ENCODE data around the gene ACAP2.
A peak's percentile ranks its signal among the peaks of the same experiment; 100 is the strongest.
"Not testable (repeated sequence)": the region's sequence is repeated elsewhere in the genome, so short reads cannot be mapped to it uniquely, and the experiment has no call there.

The ACAP2 gene

GRCh38 chr3:195443391-195443989 is 670 bp upstream of the ACAP2 start:
- DNase-seq (ENCODE audit: low read depth), result no peak

GRCh38 chr3:195441992-195442572 is 738 bp downstream of the ACAP2 start:
- DNase-seq (ENCODE audit: low read depth), result peak; percentile 20

DNA sequence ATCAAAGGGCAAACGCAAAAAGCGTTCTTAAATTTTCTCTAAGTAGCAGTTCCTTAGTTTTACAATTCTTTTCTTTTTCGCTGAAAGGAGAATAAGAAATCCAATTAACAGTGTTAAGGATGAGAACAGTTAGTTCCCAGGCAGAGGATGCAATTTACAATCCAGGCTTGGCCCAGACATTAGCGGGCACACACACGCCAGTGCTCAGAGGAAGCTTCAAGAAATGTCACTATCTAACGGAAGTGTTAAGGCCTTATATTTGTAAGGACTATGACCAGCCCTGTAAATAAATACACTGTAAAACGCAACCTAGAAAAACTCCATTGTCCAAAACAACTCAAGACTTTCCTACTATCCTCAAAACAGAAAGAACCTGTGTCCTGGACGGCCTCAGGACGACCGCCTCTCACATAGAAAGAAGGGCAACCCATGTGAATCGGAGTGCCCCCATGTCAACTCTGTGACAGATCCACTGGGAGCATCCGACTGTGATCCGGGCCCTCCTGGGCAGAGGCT is 1.3 kb downstream of the ACAP2 start:
- no peak for DNase-seq (ENCODE audit: low read depth)

DNA sequence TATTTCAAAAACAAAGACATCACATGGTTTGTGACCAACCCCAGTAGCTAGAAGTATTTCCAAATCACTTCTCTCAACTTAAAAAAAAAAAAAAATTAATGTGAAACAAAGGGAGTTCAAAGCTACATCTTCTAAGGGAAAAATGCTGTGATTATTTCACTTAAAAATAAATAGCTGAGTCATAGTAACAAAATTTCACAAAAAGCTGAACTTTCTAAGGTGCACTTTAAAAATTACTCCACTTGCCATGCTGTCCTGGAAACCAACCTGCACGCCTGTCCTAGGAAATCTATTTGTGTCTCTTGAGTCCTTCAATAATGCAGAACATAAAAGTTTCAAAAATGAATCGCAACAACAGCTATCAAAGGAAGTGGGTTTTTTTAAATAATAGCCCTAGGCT is 1.8 kb downstream of the ACAP2 start:
- DNase-seq (ENCODE audit: low read depth), result no peak

DNA sequence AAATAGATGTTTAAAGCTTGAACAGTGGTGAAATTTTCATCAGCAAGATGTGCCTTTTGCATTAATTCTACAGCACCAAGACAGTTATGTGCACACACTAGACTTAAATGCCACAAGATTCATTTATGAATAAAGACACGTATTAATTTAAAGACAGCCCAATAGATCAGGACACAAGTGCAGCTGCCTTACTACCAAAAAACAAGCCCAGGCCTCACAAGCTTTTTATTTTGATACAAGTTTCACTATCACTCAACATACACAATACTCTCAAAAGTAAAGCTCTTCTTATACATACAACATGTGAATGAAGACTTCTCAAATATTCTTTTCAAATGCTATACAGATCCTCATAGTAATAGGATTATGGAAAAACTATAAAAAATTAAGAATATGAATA is 2.4 kb downstream of the ACAP2 start:
- DNase-seq (ENCODE audit: low read depth), result no peak

GRCh38 chr3:195438371-195438770 is 4.4 kb downstream of the ACAP2 start:
- no peak for DNase-seq (ENCODE audit: low read depth)

DNA sequence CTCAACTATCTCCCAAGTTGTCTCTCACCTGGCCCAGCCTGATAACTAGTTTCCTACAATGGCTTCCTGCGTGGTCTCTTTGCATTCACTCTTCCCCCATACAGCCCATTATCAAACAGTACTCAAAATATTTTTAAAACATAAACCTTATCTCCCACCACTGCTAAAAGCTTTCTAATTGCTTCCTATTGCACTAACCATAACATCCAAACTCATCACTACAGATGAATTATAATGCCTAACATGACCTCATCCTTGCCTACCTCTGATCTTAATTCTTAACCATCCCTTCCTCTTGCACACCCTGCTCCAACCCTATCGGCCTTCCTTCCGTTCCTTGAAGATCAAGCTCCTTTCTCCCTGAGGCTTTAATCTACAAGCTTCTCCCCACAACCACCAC is 17.0 kb downstream of the ACAP2 start:
- no peak for DNase-seq (ENCODE audit: low read depth)

DNA sequence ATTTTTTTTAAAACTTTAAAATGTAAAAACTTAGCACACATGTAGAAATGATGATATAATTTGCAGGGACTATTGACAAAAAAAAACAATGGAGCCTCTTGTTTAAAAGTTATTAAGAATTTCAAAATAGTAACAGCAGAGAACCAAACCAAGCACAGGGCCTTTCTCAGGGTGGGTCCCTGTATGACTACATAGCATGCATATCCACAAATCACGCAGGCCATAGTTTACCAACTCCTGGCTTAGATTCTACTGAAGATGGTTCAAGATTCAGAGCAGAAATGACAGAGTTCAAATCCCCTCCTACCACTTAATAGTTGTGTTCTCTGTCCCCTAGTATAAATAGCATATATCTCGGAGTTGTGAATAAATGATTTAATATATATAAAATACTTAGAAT is 19.0 kb downstream of the ACAP2 start:
- no peak for DNase-seq (ENCODE audit: low read depth)

- DNase-seq (ENCODE audit: low read depth), result no peak
These were observed 21.4 kb downstream of the ACAP2 start for GRCh38 chr3:195421400-195421799.

GRCh38 chr3:195416795-195417194 is 26.0 kb downstream of the ACAP2 start:
- DNase-seq (ENCODE audit: low read depth), result no peak

GRCh38 chr3:195411836-195412235 is 31.0 kb downstream of the ACAP2 start:
- no peak for DNase-seq (ENCODE audit: low read depth)

DNA sequence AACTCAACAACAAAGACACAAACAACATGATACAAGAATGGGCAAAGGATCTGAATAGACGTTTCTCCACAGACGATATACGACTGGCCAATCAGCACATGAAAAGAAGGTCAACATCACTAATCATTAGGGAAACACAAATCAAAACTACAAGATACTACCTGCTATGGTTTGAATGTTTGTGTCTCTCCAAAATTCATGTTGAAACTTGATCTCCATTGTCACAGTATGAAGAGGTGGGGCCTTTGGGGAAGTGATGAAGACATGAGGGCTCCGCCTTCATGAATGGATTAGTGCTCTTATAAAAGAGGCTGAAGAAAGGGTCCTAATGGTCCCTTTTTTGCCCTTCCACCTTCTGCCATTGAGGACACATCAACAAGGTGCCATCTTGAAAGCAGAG is 32.3 kb downstream of the ACAP2 start:
- no peak for DNase-seq (ENCODE audit: low read depth)

GRCh38 chr3:195407531-195408409 is 35.0 kb downstream of the ACAP2 start:
- no peak for DNase-seq (ENCODE audit: low read depth)

DNA sequence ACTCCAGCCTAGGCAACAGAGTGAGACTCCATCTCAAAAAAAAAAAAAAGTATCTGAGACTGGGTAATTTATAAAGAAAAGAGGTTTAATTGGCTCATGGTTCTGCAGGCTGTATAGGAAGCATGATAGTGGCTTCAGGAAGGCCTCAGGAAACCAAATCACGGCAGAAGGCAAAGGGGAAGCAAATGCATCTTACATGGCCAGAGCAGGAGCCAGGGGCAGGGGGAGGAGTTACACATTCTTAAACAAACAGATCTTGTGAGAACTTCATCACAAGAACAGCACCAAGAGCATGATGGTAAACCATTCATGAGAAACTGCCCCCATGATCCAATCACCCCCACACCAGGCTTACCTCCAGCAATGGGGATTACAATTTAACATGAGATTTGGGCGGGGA is 37.2 kb downstream of the ACAP2 start:
- DNase-seq (ENCODE audit: low read depth), result no peak

DNA sequence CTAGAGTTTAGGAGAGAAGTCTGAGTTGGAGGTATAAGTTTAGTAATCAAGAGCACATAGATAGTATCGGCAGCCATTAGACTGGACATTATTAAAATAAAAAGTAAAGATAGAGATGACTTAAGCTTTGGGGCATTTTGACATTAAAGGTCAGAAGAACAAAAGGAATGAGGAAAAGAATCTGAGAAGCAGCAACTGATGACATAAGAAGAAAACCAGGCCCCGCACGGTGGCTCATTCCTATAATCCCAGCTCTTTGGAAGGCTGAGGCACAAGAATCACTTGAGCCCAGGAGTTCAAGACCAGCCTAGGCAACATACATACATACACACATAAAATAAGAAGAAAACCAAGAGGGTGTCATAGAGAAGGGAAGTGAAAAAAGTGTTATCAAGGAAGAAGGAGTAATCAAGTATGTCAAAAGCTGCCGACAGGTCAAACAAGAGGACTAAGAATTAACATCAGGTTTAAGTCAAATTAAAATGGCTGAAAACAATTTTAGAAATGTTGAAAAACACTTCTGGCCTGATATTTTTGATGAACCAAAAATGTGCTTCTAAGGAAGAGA is 38.9 kb downstream of the ACAP2 start:
- no peak for DNase-seq (ENCODE audit: low read depth)

GRCh38 chr3:195403244-195403643 is 39.6 kb downstream of the ACAP2 start:
- DNase-seq (ENCODE audit: low read depth), result no peak

DNA sequence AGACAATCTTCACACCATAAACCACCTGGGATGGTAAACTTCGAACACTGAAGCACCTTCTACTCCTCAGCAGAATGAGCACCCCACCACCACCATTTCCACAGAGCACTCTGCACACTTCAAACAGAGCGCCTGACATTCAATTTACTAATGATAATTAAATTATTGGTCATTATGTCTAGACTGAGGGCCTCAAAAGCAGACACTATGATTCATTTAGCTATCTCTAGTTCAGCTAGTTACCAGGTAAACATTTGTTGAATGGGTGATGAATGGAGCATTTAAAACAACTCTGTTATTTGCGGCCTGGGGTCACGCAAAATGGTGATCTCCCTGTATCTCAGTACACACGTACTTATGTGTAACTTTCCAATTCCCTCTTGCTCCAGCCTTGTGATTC is 40.9 kb downstream of the ACAP2 start:
- DNase-seq (ENCODE audit: low read depth), result no peak

DNA sequence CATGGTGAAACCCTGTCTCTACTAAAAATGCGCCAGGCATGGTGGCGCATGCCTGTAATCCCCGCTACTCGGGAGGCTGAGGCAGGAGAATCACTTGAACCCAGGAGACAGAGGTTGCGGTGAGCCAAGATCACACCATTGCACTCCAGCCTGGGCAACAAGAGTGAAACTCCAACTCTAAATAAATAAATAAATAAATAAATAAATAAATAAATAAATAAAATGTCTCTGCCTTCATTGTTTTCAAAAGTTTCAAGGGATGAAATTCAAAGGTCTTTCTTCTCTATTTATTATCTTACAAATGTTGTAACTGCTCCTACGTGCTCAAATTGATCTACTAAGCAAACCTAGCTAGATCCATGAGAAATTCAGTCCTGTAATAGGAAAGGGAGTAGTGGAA is 44.4 kb downstream of the ACAP2 start:
- not testable (repeated sequence) for DNase-seq (ENCODE audit: low read depth)

DNA sequence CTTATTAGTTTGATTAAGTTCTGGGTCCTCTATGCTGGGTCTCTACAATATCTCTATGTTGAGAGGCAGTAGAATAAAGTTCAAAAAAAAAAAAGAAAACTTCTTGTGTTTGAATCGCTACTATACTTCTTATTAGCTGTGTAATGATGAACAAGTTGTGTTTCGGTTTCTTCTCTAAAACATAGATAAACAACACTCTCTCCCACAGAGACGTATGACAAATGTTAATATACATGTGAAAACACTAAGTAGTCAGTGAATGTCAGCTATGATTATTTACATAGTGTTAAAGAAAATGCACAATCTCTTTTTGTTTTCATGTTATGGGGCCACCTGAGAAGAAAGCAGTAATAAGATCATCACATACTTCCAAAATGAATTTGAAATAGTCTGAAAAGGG is 45.3 kb downstream of the ACAP2 start:
- no peak for DNase-seq (ENCODE audit: low read depth)

DNA sequence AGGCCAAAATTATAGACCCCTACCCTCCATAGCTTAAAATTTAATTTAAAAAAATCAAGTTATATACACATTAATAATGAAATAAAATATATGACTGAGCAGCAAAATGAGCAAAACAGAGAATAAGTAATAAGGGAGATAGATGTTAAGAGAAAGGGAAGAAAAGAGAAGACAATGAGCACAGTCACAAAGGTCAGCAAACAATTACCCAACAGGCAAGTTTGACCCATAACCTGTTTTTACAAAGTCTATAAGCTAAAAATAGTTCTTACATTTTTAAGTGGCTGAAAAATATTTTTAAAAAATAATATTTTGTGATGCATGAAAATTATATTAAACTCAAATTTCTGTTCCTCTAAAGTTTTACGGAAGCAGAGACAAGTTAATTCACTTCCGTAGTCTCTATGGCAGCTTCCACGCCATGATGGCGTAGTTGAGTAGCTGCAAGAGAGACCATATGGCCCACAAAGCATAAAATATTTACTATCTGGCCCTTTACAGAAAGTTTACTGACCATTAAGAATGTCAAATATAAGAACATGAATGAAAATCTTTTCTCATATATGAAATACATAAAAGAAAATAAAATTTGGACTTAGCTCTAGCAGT is 47.5 kb downstream of the ACAP2 start:
- no peak for DNase-seq (ENCODE audit: low read depth)

GRCh38 chr3:195394700-195395099 is 48.1 kb downstream of the ACAP2 start:
- DNase-seq (ENCODE audit: low read depth), result no peak

DNA sequence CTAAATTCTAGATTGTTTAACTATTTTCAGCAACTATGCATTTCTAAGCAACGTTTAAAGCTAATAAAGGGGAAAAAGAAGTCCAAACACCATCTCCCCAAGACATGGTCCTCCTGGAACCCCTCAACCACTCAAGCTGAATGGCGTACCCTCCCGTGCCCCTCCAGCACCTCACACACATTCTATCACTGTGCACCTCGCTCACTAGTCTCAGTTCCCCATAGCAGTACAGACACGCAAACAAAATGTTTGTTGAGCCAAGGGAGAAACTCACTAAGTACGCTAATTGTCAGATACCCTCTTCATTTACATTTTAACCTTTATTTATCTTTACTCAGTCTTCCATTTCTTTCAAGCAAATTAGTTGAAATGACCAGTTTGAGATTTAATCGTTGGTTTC is 48.8 kb downstream of the ACAP2 start:
- DNase-seq (ENCODE audit: low read depth), result no peak
